WERI-Rb-1 (cell line): ENCODE results near the gene GRIN2A.

Source experiments
- DNase-seq: peaks from one replicate; pipeline ENCODE4 v3.0.0-alpha.2; 2020
- H3K27ac ChIP-seq: fragments of 250-450 bp; sonication (Bioruptor Pico); 2 replicates; pipeline ENCODE4 v1.5.1; 2020; ENCODE audit warnings: mild to moderate bottlenecking, moderate library complexity
- H3K27me3 ChIP-seq: fragments of 250-450 bp; sonication (Bioruptor Pico); 2 replicates; pipeline ENCODE4 v1.5.1; 2021; ENCODE audit warnings: mild to moderate bottlenecking, low read depth, moderate library complexity; ENCODE audit not compliant: insufficient read depth, severe bottlenecking
- H3K36me3 ChIP-seq: fragments of 250-450 bp; sonication (Bioruptor Pico); 2 replicates; pipeline ENCODE4 v1.5.1; 2020; ENCODE audit warnings: mild to moderate bottlenecking, moderate library complexity
- H3K4me3 ChIP-seq: 2 replicates; pipeline ENCODE4 v1.5.1; 2011; ENCODE audit warnings: low read depth, mild to moderate bottlenecking, control low read depth, low read length
- H3K9me3 ChIP-seq: fragments of 250-450 bp; sonication (Bioruptor Pico); 2 replicates; pipeline ENCODE4 v1.5.1; 2021; ENCODE audit warnings: mild to moderate bottlenecking, moderate library complexity; ENCODE audit not compliant: severe bottlenecking
- CTCF ChIP-seq: IDR thresholded peaks from 2 replicates; pipeline ENCODE4 v1.5.1; 2011; ENCODE audit warnings: low read depth, mild to moderate bottlenecking, control low read depth, inconsistent platforms, low read length

Gene GRIN2A

GRCh38 chr16:10182222-10183053 lies at the start of gene GRIN2A:
Gene GRIN2A, minus strand, starts transcription at chr16:10182428. Its CDS starts 2,017 bp downstream, at chr16:10180411.
- Histone ChIP-seq H3K36me3 (no peaks in the 10 kb centered on the region; the same call in 1 of the 2 replicates), H3K27ac (peak within 1 kb of the TSS; percentile 22; the same call in 1 of the 2 replicates), H3K27me3 (no peaks in the 10 kb centered on the region), H3K9me3 (no peaks in the 10 kb centered on the region), H3K4me3 (peak within 1 kb of the TSS; percentile 84)
- DNase-seq = peak; percentile 53
- TF ChIP-seq CTCF = no peak

DNA sequence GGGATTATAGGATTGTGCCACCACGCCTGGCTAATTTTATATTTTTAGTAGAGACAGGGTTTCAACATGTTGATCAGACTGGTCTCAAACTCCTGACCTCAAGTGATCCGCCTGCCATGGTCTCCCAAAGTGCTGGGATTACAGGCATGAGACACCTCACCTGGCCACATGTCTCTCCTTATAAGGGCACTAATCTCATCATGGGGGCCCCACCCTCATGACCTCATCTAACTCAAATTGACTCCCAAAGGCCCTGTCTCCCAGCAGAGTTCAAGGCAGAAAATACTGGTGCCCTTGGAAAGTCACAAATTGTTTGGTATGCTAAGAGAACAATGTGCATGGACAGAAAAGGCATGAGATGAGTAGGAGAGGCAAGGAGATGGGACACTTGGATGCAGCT lies 49.3 kb upstream of the GRIN2A start:
- Histone ChIP-seq H3K4me3 (no peak overlapping the region), H3K27me3 (no peaks in the 10 kb centered on the region), H3K27ac (no peak overlapping the region), H3K9me3 (peaks cover 12% of the 10 kb centered on the region), H3K36me3 (no peaks in the 10 kb centered on the region)
- DNase-seq = no peak
- no peak for TF ChIP-seq CTCF

DNA sequence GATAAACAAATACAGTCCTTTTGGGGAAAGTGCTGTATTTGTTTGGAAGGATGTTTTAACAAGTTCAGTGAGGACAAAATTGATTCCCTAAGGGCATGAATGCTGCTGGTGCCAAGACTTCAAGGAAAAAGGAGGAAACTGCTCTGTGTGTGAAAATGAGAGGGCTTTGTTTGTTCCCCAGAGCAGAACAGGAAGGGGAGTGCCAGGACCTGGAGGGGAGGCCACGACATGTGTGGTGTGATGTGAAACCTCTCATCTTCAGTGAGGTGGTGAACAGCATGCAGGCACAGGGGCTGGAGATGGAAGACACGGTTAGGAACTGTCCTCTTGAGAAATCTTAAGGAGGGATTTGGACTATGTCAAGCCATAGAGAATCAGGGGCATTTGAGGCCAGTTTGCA lies 46.6 kb upstream of the GRIN2A start:
- TF ChIP-seq CTCF = no peak
- H3K4me3 ChIP-seq = no peak overlapping the region
- H3K9me3 ChIP-seq = peaks cover 12% of the 10 kb centered on the region
- no peaks in the 10 kb centered on the region for H3K36me3 ChIP-seq
- H3K27me3 ChIP-seq = no peaks in the 10 kb centered on the region
- DNase-seq = no peak
- H3K27ac ChIP-seq = no peak overlapping the region

GRCh38 chr16:10226987-10227306 lies 44.7 kb upstream of the GRIN2A start:
- no peak for DNase-seq
- H3K36me3 ChIP-seq = no peaks in the 10 kb centered on the region
- TF ChIP-seq CTCF = no peak
- H3K4me3 ChIP-seq = no peak overlapping the region
- peaks cover 4% of the 10 kb centered on the region for H3K9me3 ChIP-seq
- H3K27me3 ChIP-seq = peaks cover 6% of the 10 kb centered on the region
- H3K27ac ChIP-seq = no peak overlapping the region

DNA sequence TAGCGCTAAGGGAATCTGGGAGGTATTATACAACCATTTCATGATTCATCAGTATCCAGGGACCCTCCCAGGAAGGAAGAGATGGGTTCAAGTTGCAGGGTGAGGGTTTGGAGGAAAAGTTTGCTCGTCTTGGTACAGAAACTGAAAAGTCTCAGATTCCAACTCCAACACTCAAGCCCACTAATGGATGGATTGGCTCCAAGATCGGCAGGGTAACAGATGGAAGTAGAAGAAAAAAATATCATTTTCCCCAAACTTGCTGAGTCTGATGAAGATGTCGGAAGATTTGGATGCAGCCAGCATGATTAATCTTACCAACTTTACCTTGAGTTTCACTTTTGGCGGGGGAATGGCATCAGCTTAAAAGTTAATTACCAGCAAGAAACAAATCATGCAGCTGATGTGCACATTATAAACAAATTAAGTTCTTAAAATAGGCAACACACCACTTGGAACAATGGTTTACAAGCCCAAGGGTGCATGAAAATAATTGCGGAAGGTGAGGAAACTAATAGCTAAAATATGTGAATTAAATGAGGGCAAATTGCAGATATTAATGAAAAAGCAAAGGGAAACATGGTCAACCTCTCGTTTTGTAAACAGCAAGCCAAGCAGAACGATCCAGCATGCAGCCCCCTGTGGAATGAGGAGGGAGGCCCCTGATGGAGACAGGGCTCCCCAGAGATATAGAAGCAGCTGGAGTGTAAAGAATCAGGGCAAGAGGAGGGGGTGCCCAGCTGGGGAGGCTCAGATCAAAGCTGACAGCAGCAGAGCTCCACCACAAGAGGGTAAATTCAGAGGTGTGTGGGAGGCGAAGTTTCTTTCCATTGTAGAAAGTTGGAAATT lies 44.1 kb upstream of the GRIN2A start:
- Histone ChIP-seq H3K36me3 (no peaks in the 10 kb centered on the region), H3K27ac (no peak overlapping the region), H3K27me3 (peaks cover 6% of the 10 kb centered on the region), H3K9me3 (no peaks in the 10 kb centered on the region), H3K4me3 (no peak overlapping the region)
- DNase-seq = no peak
- TF ChIP-seq CTCF = no peak
